ENCODE results near the gene CELA2A.

CELA2A gene

GRCh38 chr1:15444468-15445389 lies 11.8 kb upstream of the CELA2A start:
- DNase-seq (ENCODE audit: low spot score), result peak; percentile 24
- in situ Hi-C loops (cut with MboI; ENCODE audit: low sequenced_read_pairs, unreplicated experiment), result no loop called here
- TF ChIP-seq CTCF (IDR thresholded peaks at IDR 0.05; ENCODE audit: borderline replicate concordance, control extremely low read depth, extremely low read depth, insufficient read depth, missing control alignments), result no peak

- in situ Hi-C loops (cut with MboI; ENCODE audit: low sequenced_read_pairs, unreplicated experiment), result no loop called here
- no peak for DNase-seq (ENCODE audit: low spot score)
- no peak for TF ChIP-seq CTCF (IDR thresholded peaks at IDR 0.05; ENCODE audit: borderline replicate concordance, control extremely low read depth, extremely low read depth, insufficient read depth, missing control alignments)
Observed at GRCh38 chr1:15445390-15446122, 11.0 kb upstream of the CELA2A start.

- DNase-seq (ENCODE audit: low spot score), result no peak
- no peak for TF ChIP-seq CTCF (IDR thresholded peaks at IDR 0.05; ENCODE audit: borderline replicate concordance, control extremely low read depth, extremely low read depth, insufficient read depth, missing control alignments)
- in situ Hi-C loops (cut with MboI; ENCODE audit: low sequenced_read_pairs, unreplicated experiment), result no loop called here
Observed at GRCh38 chr1:15446212-15446611, 10.3 kb upstream of the CELA2A start.

- in situ Hi-C loops (cut with MboI; ENCODE audit: low sequenced_read_pairs, unreplicated experiment), result no loop called here
- TF ChIP-seq CTCF (IDR thresholded peaks at IDR 0.05; ENCODE audit: borderline replicate concordance, control extremely low read depth, extremely low read depth, insufficient read depth, missing control alignments), result no peak
- DNase-seq (ENCODE audit: low spot score), result no peak
Observed at GRCh38 chr1:15448877-15449462, 7.6 kb upstream of the CELA2A start.

GRCh38 chr1:15449567-15449966 lies 7.0 kb upstream of the CELA2A start:
- no peak for DNase-seq (ENCODE audit: low spot score)
- in situ Hi-C loops (cut with MboI; ENCODE audit: low sequenced_read_pairs, unreplicated experiment), result no loop called here
- no peak for TF ChIP-seq CTCF (IDR thresholded peaks at IDR 0.05; ENCODE audit: borderline replicate concordance, control extremely low read depth, extremely low read depth, insufficient read depth, missing control alignments)

GRCh38 chr1:15451014-15451722 lies 5.4 kb upstream of the CELA2A start:
- in situ Hi-C loops (cut with MboI; ENCODE audit: low sequenced_read_pairs, unreplicated experiment), result no loop called here
- no peak for DNase-seq (ENCODE audit: low spot score)
- TF ChIP-seq CTCF (IDR thresholded peaks at IDR 0.05; ENCODE audit: borderline replicate concordance, control extremely low read depth, extremely low read depth, insufficient read depth, missing control alignments), result no peak
